Esophagus muscularis mucosa (tissue), 4 donors: Measurements from ENCODE around the gene CABCOCO1.
A peak's percentile ranks its signal among the peaks of the same experiment; 100 is the strongest.

Experiments
- CTCF ChIP-seq, 3 experiments: fragments of 200-600 bp in 2 of 3; fragments of 450-650 bp in 1 of 3; sonication (generic) in 2 of 3; IDR thresholded peaks; one replicate each; pipeline ENCODE4 v1.5.1; 2017 to 2019; ENCODE audit warnings: antibody characterized with exemption in 3 of 3, mild to moderate bottlenecking in 2 of 3, moderate library complexity in 1 of 3
- EP300 ChIP-seq: sonication (generic); formaldehyde crosslinking; IDR thresholded peaks from one replicate; pipeline ENCODE4 v1.6.1; 2017; ENCODE audit warnings: antibody characterized with exemption
- POLR2A ChIP-seq: fragments of 450-650 bp; IDR thresholded peaks from one replicate; pipeline ENCODE4 v1.6.1; 2017; ENCODE audit warnings: antibody characterized with exemption, moderate library complexity, mild to moderate bottlenecking, low read depth
- POLR2AphosphoS5 ChIP-seq, 2 donors: sonication (generic); formaldehyde crosslinking; IDR thresholded peaks; one replicate each; pipeline ENCODE4 v1.6.1; 2017; ENCODE audit warnings: antibody characterized with exemption in 2 of 2

GRCh38 chr10:61779950-61780659, 117.4 kb downstream of the CABCOCO1 start:
- TF ChIP-seq CTCF (IDR thresholded peaks at IDR 0.05) (no peak), POLR2A (no peak), POLR2AphosphoS5 (IDR thresholded peaks at IDR 0.05) (peak in 1 of 2 donors; percentile 37), EP300 (no peak)
